HCT116 (cell line): ENCODE measurements around the gene ZNF492. TPM values are rescaled to one million over a fixed set of nuclear protein-coding genes. Genes with fewer than 3 reads are reported as not detected.
"Not testable (repeated sequence)": the region's sequence is repeated elsewhere in the genome, so short reads cannot be mapped to it uniquely, and the experiment has no call there.

ENCODE experiments used
- ATAC-seq: fragments of 200-7000 bp; cut with Tn5 transposase; 2 replicates; pipeline ENCODE4 v1.9.1; 2020; ENCODE audit warnings: mild to moderate bottlenecking, moderate library complexity
- Bru-seq: library from RNA; stranded (reverse); fragments of 400-500 nt; gene quantifications from one replicate; lab custom pipeline; 2021; lab: Mats Ljungman, UMichigan
- BruChase-seq, 2 experiments: library from RNA; stranded (reverse); fragments of 400-500 nt; gene quantifications; one replicate each; lab custom pipeline; 2021; lab: Mats Ljungman, UMichigan
- BruUV-seq: library from RNA; stranded (reverse); fragments of 400-500 nt; replicated peaks from 2 replicates; lab custom pipeline; 2021; lab: Mats Ljungman, UMichigan
- CTCF ChIA-PET: fragments of 300-600 bp; sonication (Branson Sonifier 250); formaldehyde crosslinking; loops from one replicate; lab custom pipeline; 2021; ENCODE audit warnings: antibody characterized with exemption; lab: Charles Lee
- POLR2A ChIA-PET: fragments of 300-600, 350-600 bp; sonication (Branson Sonifier 250); formaldehyde crosslinking; loops from one replicate; lab custom pipeline; 2021; ENCODE audit warnings: antibody characterized with exemption; lab: Charles Lee
- RAD21 ChIA-PET, 2 experiments: fragments of 300-600 bp; sonication (Branson Sonifier 250); formaldehyde crosslinking; loops; one replicate each; lab custom pipeline; 2023; ENCODE audit warnings: low total read pairs in 2 of 2; ENCODE audit not compliant: uncharacterized antibody in 2 of 2, unreplicated experiment in 2 of 2, low non-redundant PET in 1 of 2; lab: Charles Lee
- DNase-seq: peaks from one replicate; pipeline ENCODE4 v3.0.0-alpha.2; 2010; ENCODE audit warnings: low read depth, low spot score
- H2AFZ ChIP-seq: fragments of 200-600 bp; shearing (Covaris generic), sonication (generic); 2 replicates; pipeline ENCODE4 v1.6.1; 2017; ENCODE audit warnings: low read depth, mixed run types, mixed read lengths, antibody characterized with exemption, low read length; ENCODE audit not compliant: poor library complexity, severe bottlenecking
- H3K27ac ChIP-seq: 2 replicates; pipeline ENCODE4 v1.5.1; 2012; ENCODE audit warnings: low read depth, low read length
- H3K27me3 ChIP-seq: fragments of 200-600 bp; sonication (generic); 2 replicates; pipeline ENCODE4 v1.6.1; 2016; ENCODE audit warnings: mixed run types, low read length, mixed read lengths; ENCODE audit not compliant: insufficient read depth
- H3K36me3 ChIP-seq, 2 experiments: fragments of 200-500 bp in 1 of 2; fragments of 200-600 bp in 1 of 2; sonication (Bioruptor generic) in 1 of 2; sonication (generic) in 1 of 2; 2 replicates each; pipeline versions ENCODE4 v1.5.1 to v1.6.1; 2014 to 2016; ENCODE audit warnings: low read length in 2 of 2, inconsistent platforms in 1 of 2, mixed read lengths in 1 of 2, mixed run types in 1 of 2; ENCODE audit not compliant: insufficient read depth in 2 of 2, control insufficient read depth in 1 of 2
- H3K4me1 ChIP-seq, 2 experiments: fragments of 200-600 bp in 1 of 2; sonication (generic) in 1 of 2; 2 replicates each; pipeline versions ENCODE4 v1.5.1 to v1.6.1; 2012 to 2017; ENCODE audit warnings: low read length in 2 of 2, inconsistent platforms in 1 of 2, mild to moderate bottlenecking in 1 of 2, mixed read lengths in 1 of 2, mixed run types in 1 of 2, moderate library complexity in 1 of 2; ENCODE audit not compliant: insufficient read depth in 2 of 2, control insufficient read depth in 1 of 2
- H3K4me2 ChIP-seq: fragments of 200-600 bp; sonication (generic); 2 replicates; pipeline ENCODE4 v1.6.1; 2017; ENCODE audit warnings: mixed run types, low read length, mixed read lengths
- H3K4me3 ChIP-seq, 2 experiments: fragments of 200-600 bp in 1 of 2; sonication (generic) in 1 of 2; replicated peaks in 1 of 2; 2 replicates each; pipeline ENCODE4 v1.5.1; 2011 to 2016; ENCODE audit warnings: low read length in 2 of 2, control low read depth in 1 of 2, low read depth in 1 of 2, mild to moderate bottlenecking in 1 of 2, mixed read lengths in 1 of 2, mixed run types in 1 of 2
- H3K79me2 ChIP-seq: fragments of 200-600 bp; sonication (generic); 2 replicates; pipeline ENCODE4 v1.6.1; 2017; ENCODE audit warnings: mild to moderate bottlenecking, mixed run types, low read length, moderate library complexity, mixed read lengths; ENCODE audit not compliant: insufficient read depth
- H3K9ac ChIP-seq: fragments of 200-600 bp; sonication (generic); 2 replicates; pipeline ENCODE4 v1.6.1; 2016; ENCODE audit warnings: low read length, mixed read lengths
- H3K9me2 ChIP-seq: fragments of 200-600 bp; sonication (generic), shearing (Covaris generic); 2 replicates; pipeline ENCODE4 v1.6.1; 2017; ENCODE audit warnings: mixed run types, mild to moderate bottlenecking, moderate library complexity; ENCODE audit not compliant: insufficient read depth
- H3K9me3 ChIP-seq, 2 experiments: fragments of 200-500 bp in 1 of 2; fragments of 200-600 bp in 1 of 2; sonication (Bioruptor generic) in 1 of 2; sonication (generic) in 1 of 2; 2 replicates each; pipeline ENCODE4 v1.6.1; 2014 to 2017; ENCODE audit warnings: low read length in 2 of 2, mixed read lengths in 2 of 2, inconsistent platforms in 1 of 2, low read depth in 1 of 2, mild to moderate bottlenecking in 1 of 2, mixed run types in 1 of 2, moderate library complexity in 1 of 2; ENCODE audit not compliant: control insufficient read depth in 1 of 2, insufficient read depth in 1 of 2
- H4K20me1 ChIP-seq: fragments of 200-600 bp; sonication (generic), shearing (Covaris generic); 2 replicates; pipeline ENCODE4 v1.6.1; 2017; ENCODE audit warnings: mixed run types, mild to moderate bottlenecking, moderate library complexity; ENCODE audit not compliant: insufficient read depth
- CEBPB ChIP-seq: IDR thresholded peaks from 2 replicates; pipeline ENCODE4 v1.6.1; 2012; ENCODE audit warnings: low read depth
- intact Hi-C: fragments of 100-400 bp; cut with micrococcal nuclease; formaldehyde crosslinking; loops from 2 replicates; pipeline ENCODE4 v1.10.0; 2022
- long read RNA-seq: library from polyadenylated mRNA; unstranded; transcript quantifications from one replicate; pipeline ENCODE4 v2.0.0, GENCODE V29; 2021; ENCODE audit not compliant: unreplicated experiment
- polyA plus RNA-seq: library from polyadenylated mRNA; unstranded; fragments of >200 nt; gene quantifications from 2 replicates; pipeline ENCODE4 v1.2.1, GENCODE V29; 2012; ENCODE audit warnings: missing spikeins
- total RNA-seq: library from RNA; stranded (reverse); gene quantifications from one replicate; pipeline ENCODE4 v1.2.1, GENCODE V29; 2021; ENCODE audit not compliant: unreplicated experiment

ZNF492 gene
- not detected for total RNA-seq
- not detected in 2 replicates for polyA plus RNA-seq
- not detected for Bru-seq, nascent RNA
- BruChase-seq, experiment 1, labeled RNA remaining after a 6-hour chase: not detected
- not detected for BruChase-seq, experiment 2, labeled RNA remaining after a 2-hour chase
- long read RNA-seq: 0 reads

DNA sequence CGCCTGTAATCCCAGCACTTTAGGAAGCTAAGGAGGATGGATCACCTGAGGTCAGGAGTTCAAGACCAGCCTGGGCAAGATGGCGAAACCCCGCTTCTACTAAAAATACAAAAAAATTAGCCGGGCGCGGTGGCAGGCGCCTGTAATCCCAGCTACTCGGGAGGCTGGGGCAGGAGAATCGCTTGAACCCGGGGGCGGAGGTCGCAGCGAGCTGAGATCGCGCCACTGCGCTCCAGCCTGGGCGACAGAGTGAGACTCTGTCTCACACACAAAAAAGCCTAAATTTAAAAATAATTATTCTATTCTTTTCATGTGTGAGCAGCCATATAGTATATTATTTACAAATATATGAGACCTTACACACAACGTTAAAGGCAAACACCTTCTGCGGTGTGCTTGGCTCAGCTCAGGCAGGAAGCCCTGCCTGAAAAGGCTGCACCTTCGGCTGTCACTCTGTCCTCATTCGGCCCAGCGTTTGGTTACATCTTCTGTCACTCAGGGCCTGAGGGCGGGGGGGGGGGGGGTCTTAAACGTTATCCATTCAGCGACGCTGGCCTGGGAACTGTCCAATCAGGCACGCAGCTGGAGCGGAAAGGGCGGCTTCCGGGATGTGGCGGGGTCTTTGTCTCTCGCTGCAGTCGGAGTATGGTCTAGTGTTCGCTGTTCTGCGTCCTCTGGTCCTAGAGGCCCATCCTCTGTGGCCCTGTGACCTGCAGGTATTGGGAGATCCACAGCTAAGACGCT lies at the start of gene ZNF492:
Gene ZNF492, plus strand, starts transcription at position 619 of the 744 bp plus-strand sequence. CDS start 19,076 bp downstream, outside the sequence.
- H3K4me1 ChIP-seq, H3K27me3 ChIP-seq, H3K4me3 ChIP-seq, RAD21 ChIA-PET, ATAC-seq, H3K9me2 ChIP-seq, H3K79me2 ChIP-seq, BruUV-seq, CTCF ChIA-PET, H2AFZ ChIP-seq, H3K4me2 ChIP-seq, H3K27ac ChIP-seq, DNase-seq, POLR2A ChIA-PET, intact Hi-C loops, H3K36me3 ChIP-seq, H4K20me1 ChIP-seq, H3K9ac ChIP-seq: not testable (repeated sequence)
- peaks cover 7 to 12% of the 10 kb centered on the region in 2 experiments; a peak in 2 of 4 replicates for H3K9me3 ChIP-seq

DNA sequence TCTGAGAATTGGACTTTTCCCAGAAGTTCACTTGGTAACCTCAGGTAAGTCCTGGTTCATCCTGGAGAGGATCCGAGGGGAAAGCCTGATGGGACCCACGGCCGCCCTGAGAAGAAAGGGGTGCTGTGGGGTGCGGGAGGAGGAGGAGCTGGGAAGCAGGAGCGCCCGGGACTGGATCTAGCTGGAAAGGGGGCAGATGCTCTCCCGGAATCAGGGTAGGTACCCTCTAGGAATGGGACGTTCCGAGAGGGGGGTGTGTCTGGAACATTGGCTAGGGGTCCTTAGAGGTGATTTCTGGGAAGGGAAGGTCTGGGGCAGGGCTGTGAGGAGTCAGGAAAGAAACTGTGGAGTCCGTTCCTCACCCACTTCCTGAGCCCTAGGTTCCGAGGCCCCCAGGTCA lies 38.7 kb upstream of the ZNF492 start:
- CTCF ChIA-PET: no interaction called here
- no peaks in the 10 kb centered on the region for H3K9me2 ChIP-seq
- H3K4me2 ChIP-seq: no peak overlapping the region
- POLR2A ChIA-PET: no interaction called here
- no peak overlapping the region for H3K27ac ChIP-seq
- no peaks in the 10 kb centered on the region for H4K20me1 ChIP-seq
- H3K36me3 ChIP-seq: no peaks in the 10 kb centered on the region
- peaks cover 7 to 19% of the 10 kb centered on the region in 2 experiments; a peak in 2 of 4 replicates for H3K9me3 ChIP-seq
- no TSS peak for BruUV-seq
- intact Hi-C loops: no loop called here
- no peak for DNase-seq
- no peak overlapping the region for H3K9ac ChIP-seq
- H3K4me3 ChIP-seq: no peak overlapping the region
- H3K27me3 ChIP-seq: no peaks in the 10 kb centered on the region
- H2AFZ ChIP-seq: no peak overlapping the region
- no peak for TF ChIP-seq CEBPB
- no peak for ATAC-seq
- RAD21 ChIA-PET: no interaction called here
- no peaks in the 10 kb centered on the region for H3K79me2 ChIP-seq
- no peaks in the 10 kb centered on the region for H3K4me1 ChIP-seq
